BE2C (cell line): ENCODE data around the gene DNAAF8.

Source experiments
- DNase-seq: peaks from one replicate; pipeline ENCODE4 v3.0.0-alpha.2; 2020
- H3K27me3 ChIP-seq: fragments of 250-450 bp; sonication (Bioruptor Pico); 2 replicates; pipeline ENCODE4 v1.5.1; 2020; ENCODE audit warnings: mild to moderate bottlenecking
- H3K36me3 ChIP-seq: fragments of 250-450 bp; sonication (Bioruptor Pico); 2 replicates; pipeline ENCODE4 v1.5.1; 2020; ENCODE audit warnings: mild to moderate bottlenecking
- H3K4me1 ChIP-seq: fragments of 250-450 bp; sonication (Bioruptor Pico); 2 replicates; pipeline ENCODE4 v1.5.1; 2020
- H3K4me3 ChIP-seq: 2 replicates; pipeline ENCODE4 v1.5.1; 2011; ENCODE audit warnings: low read depth, low read length
- H3K9me3 ChIP-seq: fragments of 250-450 bp; sonication (Bioruptor Pico); 2 replicates; pipeline ENCODE4 v1.5.1; 2020
- CTCF ChIP-seq: IDR thresholded peaks from 2 replicates; pipeline ENCODE4 v1.5.1; 2012; ENCODE audit warnings: mild to moderate bottlenecking, low read depth, low read length

The DNAAF8 gene

GRCh38 chr16:4798456-4798855 lies 64.1 kb downstream of the DNAAF8 start:
- no peak for TF ChIP-seq CTCF
- H3K27me3 ChIP-seq: no peaks in the 10 kb centered on the region
- peaks cover 11% of the 10 kb centered on the region for H3K4me1 ChIP-seq
- H3K9me3 ChIP-seq: no peaks in the 10 kb centered on the region
- no peak for DNase-seq
- no peak overlapping the region for H3K4me3 ChIP-seq
- peaks cover 5% of the 10 kb centered on the region for H3K36me3 ChIP-seq
